Stimulated activated CD8-positive, alpha-beta memory T cell treated with anti-CD3 and anti-CD28 coated beads, Interleukin-4, amount 100 ng/mL, for 24 hours (primary cell): ENCODE results near the gene TENM4.

ENCODE experiments used
- DNase-seq: peaks from one replicate; pipeline ENCODE4 v3.0.0-alpha.2; 2020; ENCODE audit warnings: low read depth

Gene TENM4

GRCh38 chr11:79440571-79441460 lies at the start of gene TENM4:
Gene TENM4 (minus strand): TSS chr11:79441030. CDS start chr11:79069944, 371,086 bp downstream.
- no peak for DNase-seq

- no peak for DNase-seq
These were observed 47.5 kb upstream of the TENM4 start for GRCh38 chr11:79488286-79488685.

GRCh38 chr11:79487412-79487811 lies 46.6 kb upstream of the TENM4 start:
- DNase-seq = no peak

- no peak for DNase-seq
These were observed 45.6 kb upstream of the TENM4 start for GRCh38 chr11:79486242-79486984.

- no peak for DNase-seq
These were observed 44.9 kb upstream of the TENM4 start for GRCh38 chr11:79485694-79486093.

GRCh38 chr11:79484872-79485271 lies 44.0 kb upstream of the TENM4 start:
- no peak for DNase-seq

- DNase-seq = no peak
These were observed 42.0 kb upstream of the TENM4 start for GRCh38 chr11:79482800-79483199.

- no peak for DNase-seq
These were observed 41.0 kb upstream of the TENM4 start for GRCh38 chr11:79481795-79482194.

- no peak for DNase-seq
These were observed 40.0 kb upstream of the TENM4 start for GRCh38 chr11:79480864-79481263.

- DNase-seq = no peak
These were observed 32.1 kb upstream of the TENM4 start for GRCh38 chr11:79472819-79473529.

GRCh38 chr11:79471071-79471844 lies 30.4 kb upstream of the TENM4 start:
- DNase-seq = no peak

GRCh38 chr11:79470161-79470560 lies 29.3 kb upstream of the TENM4 start:
- DNase-seq = no peak

GRCh38 chr11:79467761-79468160 lies 26.9 kb upstream of the TENM4 start:
- DNase-seq = no peak

- DNase-seq = no peak
These were observed 25.6 kb upstream of the TENM4 start for GRCh38 chr11:79466411-79466810.

GRCh38 chr11:79465160-79465559 lies 24.3 kb upstream of the TENM4 start:
- no peak for DNase-seq

- no peak for DNase-seq
These were observed 21.1 kb upstream of the TENM4 start for GRCh38 chr11:79461666-79462645.

GRCh38 chr11:79461144-79461543 lies 20.3 kb upstream of the TENM4 start:
- no peak for DNase-seq

- no peak for DNase-seq
These were observed 17.9 kb upstream of the TENM4 start for GRCh38 chr11:79458709-79459108.

- no peak for DNase-seq
These were observed 15.7 kb upstream of the TENM4 start for GRCh38 chr11:79456501-79456900.

GRCh38 chr11:79453617-79454016 lies 12.8 kb upstream of the TENM4 start:
- no peak for DNase-seq

- DNase-seq = no peak
These were observed 8.2 kb upstream of the TENM4 start for GRCh38 chr11:79449040-79449439.
